T-helper 2 cell treated with Interferon-gamma antibody and Interleukin-4, amounts not matched to agents 100 ng/mL and 5 ng/mL, for 36 hours (primary cell): ENCODE measurements around the gene POLR3E. TPM values are rescaled to one million over a fixed set of nuclear protein-coding genes. Genes with fewer than 3 reads are reported as not detected.
"Not testable (repeated sequence)": the region's sequence is repeated elsewhere in the genome, so short reads cannot be mapped to it uniquely, and the experiment has no call there.

Experiments used
- intact Hi-C: fragments of 100-400 bp; cut with micrococcal nuclease; formaldehyde crosslinking; loops from one replicate; pipeline ENCODE4 v1.15.1; 2023
- total RNA-seq: library from RNA; stranded (reverse); gene quantifications from 2 replicates; pipeline ENCODE4 v1.2.3, GENCODE V29; 2022

POLR3E gene
- total RNA-seq, 1 donor from 2014 or later: 63.1 TPM

DNA sequence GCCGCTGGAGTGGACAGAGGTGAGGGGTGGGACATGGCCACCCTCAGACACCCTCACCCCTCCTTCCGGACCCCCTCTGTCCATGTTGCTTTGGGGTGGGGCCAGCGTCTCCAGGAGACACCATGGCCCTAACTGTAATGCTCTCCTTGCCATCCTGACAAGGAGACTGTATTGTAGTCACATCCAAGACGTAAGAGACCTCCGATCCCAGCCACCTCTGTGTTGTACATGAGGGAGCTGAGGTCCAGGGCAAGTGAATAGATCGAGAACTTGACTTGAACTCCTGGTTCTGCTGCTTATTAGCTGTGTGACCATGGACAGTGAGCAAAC, 30.2 kb downstream of the POLR3E start:
- intact Hi-C loops: loop anchor here (10.0 kb wide), 1 partner anchor 97 kb away; no protein-coding TSS in a partner anchor

DNA sequence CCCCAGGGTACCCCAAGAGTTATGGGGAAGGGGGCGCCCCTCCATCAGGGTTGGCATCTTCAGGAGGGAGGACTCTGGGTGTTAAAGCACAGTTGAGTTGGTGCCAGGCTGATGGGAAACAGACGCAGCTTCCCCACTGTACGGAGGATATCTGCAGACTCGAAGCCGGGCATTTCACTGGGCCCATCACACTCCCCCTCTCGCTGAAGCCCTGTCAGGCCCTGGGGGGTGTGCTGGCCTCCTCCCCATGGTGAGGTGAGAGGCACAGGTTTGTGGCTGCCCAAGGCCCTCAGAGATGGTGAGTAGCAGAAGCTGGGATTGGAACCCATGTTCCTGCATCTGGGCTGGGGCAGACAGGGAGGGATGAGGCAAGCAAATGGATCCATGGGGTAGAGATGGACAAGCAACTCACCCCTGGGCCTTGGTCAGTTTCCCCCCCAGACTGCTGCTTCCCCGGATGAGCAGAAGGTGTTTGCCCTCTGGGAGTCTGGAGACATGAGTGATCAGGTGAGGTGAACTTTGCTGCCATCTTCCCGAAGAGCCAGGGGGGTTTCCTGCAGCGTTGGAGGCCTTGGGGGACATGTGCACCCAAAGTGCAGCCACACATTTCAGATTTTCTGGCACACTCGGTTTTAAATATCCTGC, 31.0 kb downstream of the POLR3E start:
- intact Hi-C loops: loop anchor here (10.0 kb wide), 1 partner anchor 97 kb away; no protein-coding TSS in a partner anchor

DNA sequence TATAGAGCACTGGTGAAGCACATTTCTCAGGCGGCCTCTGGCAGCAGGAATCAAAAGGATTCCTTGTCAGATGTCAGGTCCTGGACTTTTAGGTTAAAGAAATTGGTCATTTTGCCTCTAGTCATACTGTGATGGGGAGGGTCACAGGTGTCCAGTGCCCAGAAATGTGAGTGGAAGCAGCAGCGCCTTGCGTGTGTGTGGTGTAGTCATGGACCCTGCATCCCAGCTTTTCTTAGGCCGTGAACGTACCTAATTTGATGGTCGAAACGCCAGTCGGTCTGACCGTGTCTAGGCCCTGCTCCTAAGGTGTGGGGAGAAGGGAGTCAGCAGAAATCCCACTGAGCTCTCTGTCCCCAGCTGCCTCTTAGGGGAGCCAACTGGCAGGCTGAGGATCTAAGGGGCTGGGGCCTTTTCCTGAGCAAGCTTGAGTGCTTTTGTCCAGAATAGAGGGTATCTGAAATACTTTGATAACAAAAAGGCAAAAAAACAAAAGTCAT, 32.0 kb downstream of the POLR3E start:
- intact Hi-C loops: loop anchor here (10.0 kb wide), 1 partner anchor 96 kb away; no protein-coding TSS in a partner anchor

DNA sequence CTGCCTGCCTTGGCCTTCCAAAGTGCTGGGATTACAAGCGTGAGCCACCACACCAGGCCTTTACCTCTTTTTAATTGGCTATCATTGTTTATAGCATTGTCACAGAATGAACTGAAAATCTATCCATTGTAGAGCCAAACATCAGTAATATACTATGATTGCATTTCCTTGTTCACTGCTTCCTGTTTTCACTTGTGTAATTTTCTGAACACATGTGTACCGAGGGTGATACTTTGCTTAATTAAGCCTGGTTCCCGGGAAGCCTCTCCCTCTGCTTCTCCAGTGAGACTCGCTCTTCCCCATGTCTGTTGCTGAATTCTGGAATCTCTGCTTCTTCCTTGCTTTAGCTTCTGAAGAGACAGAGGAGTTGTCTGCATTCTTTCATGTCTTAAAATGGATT, 33.1 kb downstream of the POLR3E start:
- intact Hi-C loops: no loop called here

DNA sequence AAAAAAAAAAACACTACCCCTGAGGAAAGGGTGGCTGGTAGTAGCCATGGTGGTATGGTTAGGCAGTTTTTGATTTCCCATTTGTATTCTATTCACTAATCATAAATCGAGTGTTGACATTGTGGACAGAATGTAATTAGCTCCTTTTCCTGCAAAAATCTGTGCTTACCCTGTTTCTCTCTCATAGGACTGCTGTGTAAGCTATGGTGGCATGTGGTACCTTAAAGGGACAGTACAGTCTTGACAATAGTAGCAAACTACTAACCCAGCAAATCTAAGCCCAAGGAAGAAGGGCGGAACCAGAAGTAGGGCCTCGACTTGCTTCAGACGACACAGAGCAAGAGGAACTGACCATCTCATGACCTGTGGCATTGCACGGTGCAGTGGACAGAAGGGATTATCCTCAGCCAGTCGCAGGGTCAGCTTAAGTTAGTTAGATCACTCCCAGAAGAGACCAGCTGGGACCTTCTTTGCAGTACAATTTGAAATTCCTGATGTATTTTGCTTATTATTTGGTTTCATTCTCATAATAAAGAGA, 36.3 kb downstream of the POLR3E start:
- intact Hi-C loops: no loop called here

DNA sequence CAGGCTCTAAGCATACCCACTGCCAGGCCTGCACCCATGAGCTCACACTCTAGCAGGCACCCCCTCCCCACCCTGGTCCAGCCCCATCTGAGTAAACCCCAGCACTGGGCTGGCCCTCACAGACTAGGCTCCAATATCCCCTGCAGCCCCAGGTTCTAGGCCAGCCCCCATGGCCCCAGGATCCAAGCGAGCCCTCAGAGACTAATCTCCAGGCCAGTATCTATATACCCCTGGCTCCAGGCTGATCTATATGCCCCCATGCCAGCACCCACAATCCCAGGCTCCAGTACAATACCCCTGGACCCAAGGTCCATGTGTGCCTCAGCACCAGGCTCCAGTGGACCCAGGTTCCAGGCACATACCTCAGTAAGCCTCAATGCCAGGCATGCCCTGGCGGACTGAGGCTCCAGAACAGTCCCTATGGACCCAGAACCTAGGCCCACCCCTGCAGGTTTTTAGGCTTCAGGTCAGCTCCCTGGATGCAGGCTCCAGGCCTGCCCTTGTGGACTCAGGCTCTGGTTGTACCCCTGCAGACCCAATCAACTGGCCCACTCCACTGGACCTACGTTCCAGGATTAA, 38.5 kb downstream of the POLR3E start:
- intact Hi-C loops: loop anchor here (5.0 kb wide), 1 partner anchor 37 kb away; the partner anchor contains the start of gene CDR2

DNA sequence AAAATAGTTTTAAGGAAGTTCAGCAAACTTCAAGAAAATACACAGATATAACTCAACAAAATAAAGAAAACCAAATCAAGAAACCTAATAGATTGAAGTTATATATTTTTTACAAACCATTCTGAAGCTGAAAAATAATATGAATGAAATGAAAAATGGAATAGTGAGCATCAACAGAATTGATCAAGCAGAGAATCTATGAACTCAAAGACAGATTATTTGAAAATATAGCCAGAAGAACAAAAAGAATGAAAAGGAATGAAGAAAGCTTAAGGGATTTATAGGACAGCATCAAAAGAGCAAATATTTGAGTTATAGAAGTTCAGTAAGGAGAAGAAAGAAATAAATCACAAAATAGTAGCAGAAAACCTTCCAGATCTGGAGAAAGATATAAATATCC, 39.4 kb downstream of the POLR3E start:
- intact Hi-C loops: loop anchor here (5.0 kb wide), 1 partner anchor 36 kb away; the partner anchor contains the start of gene CDR2

DNA sequence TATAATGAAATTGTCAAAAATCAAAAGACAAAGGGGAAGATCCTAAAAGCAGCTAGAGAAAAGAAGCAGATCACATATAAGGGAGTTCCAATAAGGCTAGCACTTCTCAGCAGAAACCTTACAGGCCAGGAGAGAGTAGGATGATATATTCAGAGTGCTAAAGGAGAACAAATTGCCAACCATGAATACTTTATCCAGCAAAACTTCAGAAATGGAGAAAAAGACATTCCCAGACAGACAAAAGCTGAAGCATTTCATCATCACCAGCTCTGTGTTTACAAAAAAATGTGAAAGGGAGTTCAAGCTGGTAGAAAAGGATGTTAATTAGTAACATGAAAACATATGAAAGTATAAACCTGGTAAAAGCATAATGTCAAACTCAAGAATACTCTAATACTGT, 39.8 kb downstream of the POLR3E start:
- intact Hi-C loops: loop anchor here (5.0 kb wide), 1 partner anchor 35 kb away; the partner anchor contains the start of gene CDR2

DNA sequence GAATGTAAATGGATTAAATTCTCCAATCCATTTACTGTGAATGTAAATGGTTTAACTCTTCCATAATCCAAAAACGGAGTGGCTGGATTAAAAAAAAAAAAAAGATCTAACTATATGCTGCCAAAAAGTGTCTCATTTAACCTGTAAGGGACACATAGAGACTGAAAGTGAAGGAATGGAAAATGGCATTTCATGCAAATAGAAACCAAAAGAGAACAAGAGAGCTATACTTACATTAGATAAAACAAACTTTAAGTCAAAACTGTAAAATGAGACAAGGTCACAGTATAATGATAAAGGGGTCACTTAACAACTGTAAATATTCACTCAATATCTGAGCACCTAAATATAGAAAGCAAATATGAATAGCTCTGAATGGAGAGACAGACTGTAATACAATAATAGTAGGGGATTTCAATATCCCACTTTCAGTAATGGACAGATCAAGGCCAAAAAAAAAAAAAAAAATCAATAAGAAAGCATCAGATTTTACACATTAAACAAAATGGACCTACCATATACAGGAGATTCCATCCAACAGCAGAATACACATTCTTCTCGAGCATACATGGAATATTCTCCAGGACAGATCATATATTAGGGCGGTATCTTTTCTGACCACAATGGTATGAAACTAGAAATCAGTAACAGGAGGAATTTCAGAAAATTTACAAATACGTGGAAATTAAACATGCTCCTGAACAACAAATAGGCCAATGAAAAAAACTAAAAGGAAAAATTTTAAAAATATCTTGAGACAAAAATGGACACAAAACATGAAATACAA, 40.8 kb downstream of the POLR3E start:
- intact Hi-C loops: loop anchor here (5.0 kb wide), 1 partner anchor 34 kb away; the partner anchor contains the start of gene CDR2

DNA sequence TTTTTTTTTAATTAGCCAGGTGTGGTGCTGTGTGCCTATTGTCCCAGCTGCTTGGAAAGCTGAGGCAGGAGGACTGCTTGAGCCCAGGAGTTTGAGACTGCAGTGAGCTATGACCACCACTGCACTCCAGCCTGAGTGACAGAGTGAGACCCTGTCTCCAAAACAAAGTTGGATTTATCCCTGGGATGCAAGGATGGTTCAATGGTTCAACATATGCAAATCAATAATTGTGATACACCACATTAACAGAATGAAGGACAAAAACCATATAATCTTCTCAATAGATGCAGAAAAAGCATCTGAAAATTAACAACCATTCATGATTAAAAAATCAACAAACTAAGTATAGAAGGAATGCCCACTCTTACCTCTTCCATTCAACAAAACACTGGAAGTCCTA, 43.7 kb downstream of the POLR3E start:
- intact Hi-C loops: no loop called here

DNA sequence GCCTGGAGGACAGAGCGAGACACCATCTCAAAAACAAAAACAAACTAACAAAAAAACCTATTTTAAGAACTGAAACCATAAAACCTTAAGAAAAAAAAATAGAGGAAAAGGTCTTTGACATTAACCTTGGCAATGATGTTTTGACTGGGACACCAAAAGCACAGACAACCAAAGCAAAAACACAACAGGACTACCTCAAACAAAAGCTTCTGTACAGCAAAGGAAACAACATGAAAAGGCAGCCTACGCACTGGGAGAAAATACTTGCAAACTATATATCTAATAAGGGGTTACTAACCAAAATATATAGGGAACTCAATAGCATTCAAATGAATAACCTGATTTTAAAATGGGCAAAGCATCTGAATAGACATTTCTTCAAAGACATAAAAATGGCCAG, 44.9 kb downstream of the POLR3E start:
- intact Hi-C loops: no loop called here

DNA sequence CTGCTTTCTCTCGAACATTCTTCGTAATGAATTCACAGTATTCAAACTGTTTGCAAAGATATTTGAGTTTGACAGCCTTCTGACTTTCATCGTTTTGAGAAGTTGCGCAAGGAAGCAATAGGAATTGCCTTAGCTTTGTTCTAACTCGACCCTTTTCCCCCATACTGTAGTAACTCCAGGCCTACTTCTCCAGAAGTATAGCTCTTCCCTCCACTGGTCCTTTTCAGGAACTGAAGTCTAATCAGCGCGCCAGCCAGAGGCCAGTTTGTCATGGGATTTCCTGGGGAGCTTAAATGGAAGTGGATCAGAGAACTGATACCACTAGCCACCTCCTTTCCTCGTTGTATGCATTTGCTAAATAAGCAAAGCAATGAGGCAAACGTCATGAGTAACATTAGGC, 49.3 kb downstream of the POLR3E start:
- intact Hi-C loops: no loop called here

DNA sequence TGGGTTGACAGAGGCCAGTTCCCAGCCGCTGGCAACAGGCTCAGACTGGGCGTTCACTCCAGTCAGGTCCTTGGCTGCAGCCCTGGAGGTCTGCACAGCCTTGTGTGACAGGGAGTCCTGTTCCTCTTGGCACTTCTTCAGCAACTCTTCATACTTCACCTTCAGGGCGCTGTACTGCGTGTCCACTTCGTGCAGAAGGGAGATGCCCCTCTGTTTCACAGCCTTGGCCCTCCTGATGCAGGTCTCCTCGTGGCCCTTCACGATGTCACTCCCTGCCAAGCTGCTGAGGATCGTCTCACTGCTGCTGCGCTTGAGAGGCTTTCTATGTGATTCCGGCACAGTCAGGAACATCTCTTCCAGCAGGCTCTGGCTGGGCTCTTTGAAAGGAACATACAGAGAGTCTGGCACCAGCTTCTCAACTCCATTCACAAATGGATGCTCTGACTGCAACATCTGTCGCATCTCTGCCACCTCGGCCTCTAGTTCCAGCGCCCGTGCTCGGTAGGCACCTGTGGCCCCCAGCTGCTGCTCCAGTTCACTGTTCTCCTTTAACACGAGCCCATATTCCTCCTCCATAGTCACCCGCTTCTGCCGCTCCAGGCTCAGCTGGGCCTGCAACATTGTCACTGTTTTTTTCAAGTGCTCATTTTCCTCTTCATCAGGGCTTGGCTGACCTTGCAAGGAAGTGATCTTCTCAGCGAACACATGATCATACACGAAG, 50.1 kb downstream of the POLR3E start:
- intact Hi-C loops: no loop called here

DNA sequence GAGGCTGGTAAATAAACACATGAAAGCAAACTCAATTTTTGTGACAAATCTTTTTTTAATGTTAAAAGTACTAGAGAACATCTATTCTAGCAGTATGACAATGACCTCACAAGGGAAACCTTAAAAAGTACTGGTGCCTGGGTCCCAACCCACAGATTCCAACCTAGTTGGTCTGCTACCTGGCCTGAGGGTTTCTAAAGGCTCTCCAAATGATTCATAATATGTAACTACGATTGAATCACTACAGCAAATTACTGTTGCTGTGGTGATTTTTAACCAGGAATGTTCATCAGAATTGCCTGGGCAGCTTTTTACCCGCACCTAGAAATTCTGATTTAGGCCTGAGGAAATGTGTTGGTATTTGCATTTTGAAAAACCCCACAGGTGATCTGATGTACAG, 51.1 kb downstream of the POLR3E start:
- intact Hi-C loops: no loop called here

DNA sequence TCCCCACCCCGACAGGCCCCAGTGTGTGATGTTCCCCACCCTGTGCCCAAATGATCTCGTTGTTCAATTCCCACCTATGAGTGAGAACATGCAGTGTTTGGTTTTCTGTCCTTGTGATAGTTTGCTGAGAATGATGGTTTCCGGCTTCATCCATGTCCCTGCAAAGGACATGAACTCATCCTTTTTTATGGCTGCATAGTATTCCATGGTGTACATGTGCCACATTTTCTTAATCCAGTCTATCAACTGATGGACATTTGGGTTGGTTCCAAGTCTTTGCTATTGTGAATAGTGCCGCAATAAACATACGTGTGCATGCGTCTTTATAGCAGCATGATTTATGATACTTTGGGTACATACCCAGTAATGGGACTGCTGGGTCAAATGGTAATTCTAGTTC, 53.8 kb downstream of the POLR3E start:
- intact Hi-C loops: not testable (repeated sequence)

DNA sequence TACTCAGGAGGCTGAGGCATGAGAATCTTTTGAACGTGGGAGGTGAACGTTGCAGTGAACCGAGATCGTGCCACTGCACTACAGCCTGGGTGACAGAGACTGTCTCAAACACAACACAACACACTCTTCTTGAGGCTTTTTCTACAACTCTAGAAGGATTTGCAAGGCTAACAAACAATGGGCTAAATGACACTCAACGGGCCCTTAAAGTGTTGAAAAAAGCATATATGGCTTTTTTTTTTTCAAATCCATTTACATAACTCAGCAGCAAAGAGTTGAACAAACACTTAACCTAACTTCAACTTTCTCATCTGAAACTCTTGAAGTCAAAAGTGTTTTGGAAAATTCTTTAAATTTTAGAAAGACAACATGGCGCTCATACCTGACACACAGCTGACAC, 54.9 kb downstream of the POLR3E start:
- intact Hi-C loops: no loop called here

DNA sequence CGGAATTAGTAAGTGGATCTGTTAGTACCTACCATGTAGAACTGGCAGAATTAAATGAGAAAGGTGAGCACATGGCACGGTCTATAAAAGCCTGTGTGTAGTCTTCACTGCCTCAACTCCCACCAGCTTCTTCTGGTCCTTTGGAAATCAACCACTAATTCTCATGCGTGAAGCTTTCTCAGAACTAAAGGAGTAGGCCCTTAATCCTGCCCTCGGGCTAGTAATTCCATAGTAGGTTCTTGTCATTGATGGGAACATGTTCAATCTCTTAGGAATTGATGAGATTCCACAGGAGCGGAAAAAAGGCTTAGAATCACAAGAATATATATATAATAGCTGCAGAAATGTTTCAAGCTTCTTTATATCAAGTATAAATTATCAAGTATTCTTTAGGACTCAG, 55.5 kb downstream of the POLR3E start:
- intact Hi-C loops: no loop called here

DNA sequence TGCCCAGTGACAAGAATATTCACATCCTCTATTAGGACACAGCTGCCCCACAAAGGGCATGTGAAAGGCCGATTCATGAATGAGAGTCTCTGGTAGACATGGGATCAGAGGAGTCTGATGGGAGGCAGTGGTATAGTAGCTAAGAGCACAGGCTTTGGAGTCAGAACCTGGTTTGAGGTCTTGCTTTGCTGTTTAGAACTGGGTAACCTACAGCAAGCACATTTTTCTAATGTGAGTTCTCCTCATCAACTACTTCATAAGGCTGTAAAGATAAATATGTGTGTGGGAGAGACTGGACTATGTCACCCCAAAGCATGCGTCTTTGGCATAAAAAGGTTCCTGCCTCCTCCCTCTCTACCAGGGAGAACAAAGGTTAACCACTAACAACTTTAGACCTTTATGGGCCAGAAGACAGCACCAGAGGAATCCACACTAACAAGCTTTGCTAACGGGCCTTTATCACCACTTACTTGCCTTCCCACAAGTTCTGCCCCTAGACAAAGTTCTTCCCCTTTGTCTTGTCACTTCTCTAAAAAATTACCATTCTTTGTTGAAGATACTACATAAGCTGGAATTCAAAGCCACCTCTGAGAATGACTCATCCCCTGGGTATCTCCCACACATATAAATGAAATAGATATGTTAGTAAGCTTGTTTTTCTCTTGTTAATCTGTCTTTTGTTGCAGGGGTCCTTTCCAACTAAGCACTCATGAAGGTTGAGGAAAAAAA, 56.1 kb downstream of the POLR3E start:
- intact Hi-C loops: no loop called here

DNA sequence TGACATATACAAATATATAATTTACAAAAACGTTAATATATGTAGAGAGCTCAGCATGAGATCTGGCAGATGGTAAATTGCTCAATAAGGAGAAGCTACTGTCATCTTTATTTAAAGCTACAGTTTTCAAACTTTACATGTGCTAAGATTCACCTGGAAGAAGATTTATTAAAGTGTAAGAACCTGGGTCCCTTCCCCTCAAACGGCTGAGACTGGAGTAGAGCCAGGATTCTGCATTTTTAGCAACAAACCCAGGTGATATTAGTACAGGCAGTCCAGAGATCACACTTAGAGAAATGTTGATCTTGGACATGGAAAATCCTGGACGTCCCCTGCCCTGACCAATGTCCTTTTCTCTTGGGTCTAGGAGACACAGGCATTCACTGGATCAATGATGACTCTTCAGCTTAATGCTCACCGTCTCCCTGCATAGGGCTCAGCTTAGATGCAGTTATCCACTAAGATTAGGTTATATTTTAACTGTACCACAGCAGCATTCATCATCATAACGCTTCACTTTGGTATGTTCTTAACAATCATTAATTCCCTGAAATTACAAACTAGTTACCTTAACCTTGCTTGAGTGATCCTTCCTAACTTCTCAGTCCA, 56.8 kb downstream of the POLR3E start:
- intact Hi-C loops: no loop called here

DNA sequence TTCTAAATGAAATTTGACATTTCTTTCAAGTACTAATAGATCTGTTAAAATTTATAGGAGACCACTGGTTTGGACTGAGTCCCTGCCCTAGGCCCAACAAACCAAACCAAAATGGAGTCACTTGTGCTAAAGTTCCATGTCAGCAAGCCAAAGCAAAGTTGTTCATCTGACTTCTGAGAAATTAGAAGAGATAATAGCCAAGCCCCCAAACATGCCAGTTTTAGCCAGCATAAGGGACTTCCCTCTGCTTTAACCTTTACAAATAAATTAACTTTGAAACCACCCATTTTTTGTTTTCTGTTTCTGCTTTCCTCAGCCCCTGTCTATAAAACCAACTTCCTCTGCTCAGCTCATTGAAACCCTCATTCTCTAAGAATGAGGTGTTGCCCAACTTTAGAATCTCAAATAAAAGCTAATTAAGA, 58.3 kb downstream of the POLR3E start:
- intact Hi-C loops: no loop called here
